HUES64 (cell line): ENCODE data around the gene TRMT2A.

Source experiments
- H3K27ac ChIP-seq: 2 replicates; pipeline ENCODE4 v1.7.0; 2013; ENCODE audit warnings: low read depth, low read length, inconsistent platforms
- H3K27me3 ChIP-seq: 2 replicates; pipeline ENCODE4 v1.6.1; 2013; ENCODE audit warnings: mild to moderate bottlenecking, low read length; ENCODE audit not compliant: insufficient read depth
- H3K36me3 ChIP-seq: 2 replicates; pipeline ENCODE4 v1.6.1; 2013; ENCODE audit warnings: mild to moderate bottlenecking, low read length; ENCODE audit not compliant: insufficient read depth
- H3K4me1 ChIP-seq: 2 replicates; pipeline ENCODE4 v1.6.1; 2013; ENCODE audit warnings: mild to moderate bottlenecking, low read length, moderate library complexity; ENCODE audit not compliant: insufficient read depth
- H3K4me3 ChIP-seq: 2 replicates; pipeline ENCODE4 v1.5.1; 2013; ENCODE audit warnings: mild to moderate bottlenecking, low read length, moderate library complexity
- H3K9ac ChIP-seq: 2 replicates; pipeline ENCODE4 v1.6.1; 2013; ENCODE audit warnings: mild to moderate bottlenecking, low read depth, low read length
- H3K9me3 ChIP-seq: 2 replicates; pipeline ENCODE4 v1.6.1; 2013; ENCODE audit warnings: low read depth, low read length; ENCODE audit not compliant: insufficient read depth
- WGBS: fragments of 150-250, 120-280 bp; methylation state at CpG from one replicate; pipeline ENCODE4 v1.1.7; 2013; ENCODE audit warnings: missing lambda C conversion rate; 5-methylcytosine and 5-hydroxymethylcytosine counted together

The TRMT2A gene

GRCh38 chr22:20094197-20094807 lies 22.7 kb downstream of the TRMT2A start:
- no peak overlapping the region for H3K27ac ChIP-seq
- no peaks in the 10 kb centered on the region for H3K4me1 ChIP-seq
- H3K36me3 ChIP-seq = peaks cover 98% of the 10 kb centered on the region
- no peaks in the 10 kb centered on the region for H3K27me3 ChIP-seq
- no peaks in the 10 kb centered on the region for H3K9me3 ChIP-seq
- WGBS = 95% methylated on average over 15 of the region's 15 CpGs
- no peak overlapping the region for H3K9ac ChIP-seq
- H3K4me3 ChIP-seq = no peak overlapping the region

GRCh38 chr22:20093418-20094196 lies 23.4 kb downstream of the TRMT2A start:
- Histone ChIP-seq H3K36me3 (peaks cover 98% of the 10 kb centered on the region), H3K4me1 (no peaks in the 10 kb centered on the region), H3K9me3 (no peaks in the 10 kb centered on the region), H3K4me3 (no peak overlapping the region), H3K27ac (no peak overlapping the region), H3K9ac (no peak overlapping the region), H3K27me3 (no peaks in the 10 kb centered on the region)
- WGBS = 96% methylated on average over 13 of the region's 13 CpGs

DNA sequence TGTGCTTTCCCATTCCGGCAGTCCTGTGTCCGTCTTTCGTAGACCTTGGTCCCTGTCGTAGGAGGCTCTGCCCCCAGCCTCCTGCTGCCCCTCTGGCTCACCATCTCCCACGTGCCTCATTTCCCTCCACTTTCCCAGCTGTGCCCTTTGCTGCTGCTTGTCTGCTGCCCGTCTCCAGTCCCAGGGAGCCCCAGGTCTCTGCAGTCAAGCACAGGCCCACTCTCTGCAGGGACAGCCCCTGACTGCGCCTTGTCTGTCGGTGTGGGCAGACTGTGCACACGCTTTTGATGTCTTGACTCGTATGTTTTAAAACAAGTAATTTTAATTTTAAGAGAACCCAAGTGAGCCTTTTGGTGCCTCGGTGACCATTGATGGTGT lies 24.6 kb downstream of the TRMT2A start:
- no peaks in the 10 kb centered on the region for H3K4me1 ChIP-seq
- no peaks in the 10 kb centered on the region for H3K27me3 ChIP-seq
- no peak overlapping the region for H3K4me3 ChIP-seq
- no peak overlapping the region for H3K9ac ChIP-seq
- H3K9me3 ChIP-seq = no peaks in the 10 kb centered on the region
- no peak overlapping the region for H3K27ac ChIP-seq
- peaks cover 100% of the 10 kb centered on the region for H3K36me3 ChIP-seq
- WGBS = 96% methylated on average over 11 of the region's 11 CpGs

DNA sequence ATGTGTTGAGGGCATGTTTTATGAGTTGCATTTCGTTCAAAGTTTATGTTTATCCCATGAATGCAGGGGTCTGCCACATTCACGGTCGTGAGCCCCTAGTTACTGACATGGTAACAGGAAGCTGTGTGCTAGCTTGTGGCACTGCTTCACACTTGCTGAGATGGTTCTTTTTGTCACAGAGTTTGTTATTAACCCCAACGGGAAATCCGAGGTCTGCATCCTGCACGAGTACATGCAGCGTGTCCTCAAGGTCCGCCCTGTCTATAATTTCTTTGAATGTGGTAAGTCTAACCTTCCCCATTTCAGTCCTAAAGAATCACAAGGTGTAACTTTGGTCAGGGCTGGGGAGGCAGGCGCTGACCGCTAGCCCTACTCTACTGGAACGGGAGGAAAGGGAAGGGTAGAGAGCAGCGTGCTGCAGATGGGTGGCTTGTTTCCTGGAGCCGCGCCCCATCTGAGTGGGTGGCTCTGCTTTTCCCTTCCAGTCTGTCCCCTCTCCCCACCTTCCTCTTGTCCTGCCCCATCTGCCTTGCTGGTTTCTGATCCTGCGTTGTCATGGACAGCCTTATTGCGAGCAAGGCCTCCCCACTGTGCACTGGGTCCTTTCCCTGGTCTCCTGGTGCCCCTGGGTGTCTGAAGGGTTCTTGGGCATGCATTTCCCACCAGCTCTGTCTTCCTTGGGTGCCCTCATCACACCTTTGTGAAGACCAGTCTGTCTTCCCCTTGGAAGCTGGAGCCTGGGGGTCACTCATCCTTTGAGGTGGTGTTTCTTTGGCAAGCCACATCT lies 25.1 kb downstream of the TRMT2A start:
- Histone ChIP-seq H3K9ac (no peak overlapping the region), H3K4me3 (no peak overlapping the region), H3K4me1 (no peaks in the 10 kb centered on the region), H3K36me3 (peaks cover 100% of the 10 kb centered on the region), H3K27ac (no peak overlapping the region), H3K27me3 (no peaks in the 10 kb centered on the region), H3K9me3 (no peaks in the 10 kb centered on the region)
- 94% methylated on average over 16 of the region's 16 CpGs for WGBS

- WGBS = 97% methylated on average over 9 of the region's 9 CpGs
- no peaks in the 10 kb centered on the region for H3K9me3 ChIP-seq
- peaks cover 100% of the 10 kb centered on the region for H3K36me3 ChIP-seq
- H3K4me1 ChIP-seq = no peaks in the 10 kb centered on the region
- no peak overlapping the region for H3K27ac ChIP-seq
- H3K4me3 ChIP-seq = no peak overlapping the region
- no peak overlapping the region for H3K9ac ChIP-seq
- no peaks in the 10 kb centered on the region for H3K27me3 ChIP-seq
Measured at GRCh38 chr22:20090730-20091240, 26.2 kb downstream of the TRMT2A start.

DNA sequence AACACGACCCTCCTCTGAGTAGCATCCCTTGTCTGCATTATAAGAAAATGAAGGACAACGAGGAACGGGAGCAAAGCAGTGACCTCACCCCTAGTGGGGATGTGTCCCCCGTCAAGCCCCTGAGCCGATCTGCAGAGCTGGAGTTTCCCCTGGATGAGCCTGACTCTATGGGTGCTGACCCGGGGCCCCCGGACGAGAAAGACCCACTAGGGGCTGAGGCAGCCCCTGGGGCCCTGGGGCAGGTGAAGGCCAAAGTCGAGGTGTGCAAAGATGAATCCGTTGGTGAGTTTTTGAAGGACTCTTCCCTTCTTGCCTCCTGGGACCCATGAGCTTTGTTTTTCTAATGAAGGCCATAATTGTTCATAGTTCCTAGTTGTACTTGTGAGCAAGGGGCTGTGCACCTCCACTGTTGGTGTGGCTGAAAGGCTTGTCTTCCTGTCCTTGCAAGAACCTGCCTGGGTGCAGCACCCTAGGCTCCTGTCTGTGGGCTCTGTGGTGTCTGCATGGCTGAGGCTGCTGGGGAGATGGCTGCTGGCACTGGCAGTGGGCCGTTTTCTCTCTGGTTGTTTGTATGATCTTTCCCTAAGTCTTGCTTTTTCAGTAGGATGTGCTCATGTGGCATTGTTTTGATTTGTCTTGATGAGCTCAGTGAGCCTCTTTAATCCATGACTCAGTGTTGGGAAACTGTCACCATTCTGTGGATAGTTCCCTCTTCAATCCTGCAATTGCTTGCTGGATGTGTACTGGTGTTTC lies 26.9 kb downstream of the TRMT2A start:
- Histone ChIP-seq H3K9me3 (no peaks in the 10 kb centered on the region), H3K36me3 (peaks cover 99% of the 10 kb centered on the region), H3K4me3 (no peak overlapping the region), H3K4me1 (peaks cover 2% of the 10 kb centered on the region), H3K9ac (no peak overlapping the region), H3K27ac (no peak overlapping the region), H3K27me3 (no peaks in the 10 kb centered on the region)
- 94% methylated on average over 11 of the region's 11 CpGs for WGBS

DNA sequence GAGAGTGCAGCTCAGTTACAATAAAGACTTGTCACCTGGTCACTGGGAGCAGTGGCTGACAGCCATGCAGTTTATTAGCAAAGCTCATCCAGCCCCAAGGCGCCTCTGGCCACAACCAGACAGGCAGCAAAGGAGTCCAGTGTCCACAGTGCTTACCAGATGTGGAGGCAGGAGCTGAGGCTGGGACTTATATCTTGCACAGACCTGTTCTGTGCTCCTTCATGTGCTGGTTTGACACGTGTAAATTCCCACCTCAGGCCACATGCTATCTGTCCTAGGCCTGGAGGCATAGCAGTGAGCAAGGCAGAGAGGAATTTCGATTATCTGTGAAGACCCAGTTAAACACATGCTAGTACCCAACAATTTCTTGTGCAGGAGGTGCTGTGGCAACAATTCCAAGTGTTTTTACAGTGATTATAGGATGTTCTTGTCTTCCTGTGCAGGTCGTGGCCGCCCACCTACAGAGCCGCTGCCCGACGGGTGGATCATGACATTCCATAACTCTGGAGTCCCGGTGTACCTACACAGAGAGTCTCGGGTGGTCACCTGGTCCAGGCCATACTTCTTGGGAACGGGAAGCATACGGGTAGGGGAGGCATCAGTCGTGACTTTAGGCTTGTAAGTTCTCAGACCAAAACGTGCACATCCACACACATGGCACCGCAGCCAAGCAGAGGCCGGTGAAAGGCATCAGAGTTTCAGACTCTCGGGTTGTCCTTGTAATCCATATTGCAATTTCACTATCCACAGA lies 27.6 kb downstream of the TRMT2A start:
- peaks cover 4% of the 10 kb centered on the region for H3K4me1 ChIP-seq
- WGBS = 95% methylated on average over 17 of the region's 17 CpGs
- no peaks in the 10 kb centered on the region for H3K27me3 ChIP-seq
- no peak overlapping the region for H3K27ac ChIP-seq
- H3K9ac ChIP-seq = no peak overlapping the region
- H3K4me3 ChIP-seq = no peak overlapping the region
- peaks cover 91% of the 10 kb centered on the region for H3K36me3 ChIP-seq
- no peaks in the 10 kb centered on the region for H3K9me3 ChIP-seq

GRCh38 chr22:20088263-20088648 lies 28.8 kb downstream of the TRMT2A start:
- Histone ChIP-seq H3K36me3 (peaks cover 80% of the 10 kb centered on the region), H3K27ac (no peak overlapping the region), H3K27me3 (no peaks in the 10 kb centered on the region), H3K9ac (no peak overlapping the region), H3K9me3 (no peaks in the 10 kb centered on the region), H3K4me3 (no peak overlapping the region), H3K4me1 (peaks cover 4% of the 10 kb centered on the region)
- 93% methylated on average over 8 of the region's 8 CpGs for WGBS

- Histone ChIP-seq H3K27me3 (no peaks in the 10 kb centered on the region), H3K27ac (no peak overlapping the region), H3K9ac (no peak overlapping the region), H3K9me3 (no peaks in the 10 kb centered on the region), H3K36me3 (peaks cover 77% of the 10 kb centered on the region), H3K4me1 (peaks cover 8% of the 10 kb centered on the region), H3K4me3 (no peak overlapping the region)
- WGBS = 92% methylated on average over 14 of the region's 14 CpGs
Measured at GRCh38 chr22:20087319-20088262, 29.4 kb downstream of the TRMT2A start.
